ENCODE measurements around the gene CHST11.

The CHST11 gene

DNA sequence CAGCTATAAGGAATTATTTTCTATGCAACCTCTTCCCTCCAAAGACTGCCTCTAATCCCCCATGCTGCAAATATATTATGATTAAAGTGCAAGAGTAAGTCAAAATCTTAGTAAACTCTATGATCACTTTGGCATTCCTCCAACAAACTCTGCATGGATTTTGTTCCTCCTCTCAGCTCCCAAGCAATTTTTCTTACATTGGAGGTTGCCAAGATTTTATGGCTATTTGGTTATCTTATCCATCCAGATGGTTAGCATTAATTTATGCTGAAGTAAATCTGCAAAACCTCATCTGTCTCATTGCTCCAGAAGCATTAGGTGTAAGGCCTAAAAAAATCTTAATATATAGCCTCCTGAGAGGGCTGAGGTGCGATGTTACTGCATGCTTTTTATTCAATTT lies 228.1 kb downstream of the CHST11 start:
- no peak for DNase-seq

DNA sequence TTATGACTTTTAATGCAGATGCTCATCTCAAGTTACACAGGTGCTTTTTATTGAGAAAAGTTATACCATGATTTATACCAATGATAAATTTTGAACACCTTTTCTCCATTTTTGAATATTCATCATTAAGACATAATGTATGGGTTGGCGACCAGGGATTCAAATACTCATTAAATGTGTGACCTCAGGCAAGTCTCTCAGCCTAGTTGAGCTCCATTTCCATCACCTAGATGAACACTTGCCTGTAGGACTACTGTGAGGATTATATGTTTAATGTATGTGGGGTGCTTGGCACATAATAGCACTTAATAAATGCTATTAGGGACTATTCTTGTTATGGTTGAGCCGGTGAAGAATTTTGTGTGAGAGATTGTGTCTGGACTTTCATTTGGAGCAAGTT lies 228.6 kb downstream of the CHST11 start:
- no peak for DNase-seq

DNA sequence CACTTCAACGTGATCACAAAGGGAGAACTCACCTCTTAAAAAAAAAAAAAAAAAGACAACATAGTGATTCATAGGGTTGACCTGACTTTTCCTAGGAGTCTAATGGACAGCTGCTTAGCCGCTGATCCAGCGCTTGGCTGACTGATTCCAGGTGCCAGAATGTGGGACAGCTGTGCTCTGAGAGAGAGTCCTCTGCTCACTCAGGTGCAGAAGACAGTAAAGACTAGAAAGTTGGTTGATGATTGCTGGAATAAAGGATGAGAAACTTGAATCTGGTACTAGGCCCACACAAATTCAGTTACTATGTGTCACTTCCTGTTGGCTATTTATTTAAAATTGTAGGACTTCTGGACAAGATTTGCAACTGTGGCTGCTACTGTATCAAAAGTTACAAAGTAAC lies 229.4 kb downstream of the CHST11 start:
- DNase-seq, result no peak

DNA sequence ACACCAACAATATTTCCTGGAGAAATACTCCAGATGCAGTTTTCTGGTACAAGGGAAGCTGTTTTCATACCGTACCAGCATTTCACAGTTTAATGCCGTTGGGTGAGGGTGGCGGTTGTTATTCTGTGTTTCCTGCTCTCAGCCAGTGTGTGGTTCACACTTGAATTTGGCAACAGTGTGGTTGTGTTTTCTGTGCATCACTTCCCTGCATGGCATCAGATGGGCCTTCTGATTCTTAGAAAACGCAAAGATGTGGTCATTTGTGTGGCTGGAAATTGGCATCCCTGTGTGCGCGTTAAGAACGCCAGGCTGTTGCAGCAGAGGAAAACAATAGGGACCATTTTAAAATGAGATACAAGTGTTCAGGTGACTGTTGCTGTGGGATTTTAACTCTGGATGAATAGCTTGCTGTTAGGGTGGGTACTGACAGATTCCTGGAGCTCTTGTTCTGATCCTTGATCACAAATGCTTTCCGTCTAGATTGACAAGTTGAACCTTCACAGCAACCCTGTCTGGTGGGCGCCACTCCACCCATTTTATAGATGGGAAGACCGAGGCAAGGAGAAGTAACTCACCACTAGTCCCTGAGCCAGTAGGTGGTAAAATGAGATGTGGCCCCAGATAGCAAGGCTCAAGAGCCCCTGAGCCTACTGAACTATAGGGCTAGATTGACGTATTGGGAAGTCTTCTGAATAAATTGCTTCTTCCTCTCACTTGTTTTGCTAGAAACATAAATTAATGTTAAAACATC lies 231.2 kb downstream of the CHST11 start:
- DNase-seq, result no peak

DNA sequence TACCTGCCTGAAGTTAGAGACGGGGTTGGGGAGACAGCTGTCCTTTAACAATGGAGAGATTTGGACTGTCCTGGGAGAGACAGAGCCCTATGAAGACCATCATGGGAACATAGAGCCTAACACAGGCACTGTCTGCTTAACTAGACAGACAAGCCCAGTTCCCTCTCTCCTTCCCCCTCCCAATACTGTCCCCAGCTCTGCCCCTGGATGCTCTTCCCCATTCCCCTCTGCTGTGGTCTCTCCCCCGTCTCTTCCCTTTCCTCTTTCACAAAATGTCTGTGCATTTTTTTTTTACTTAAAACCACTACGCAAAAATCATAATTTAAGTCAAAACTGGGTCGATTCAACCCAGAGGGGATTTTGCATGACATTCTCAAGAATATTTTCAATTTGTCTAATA lies 232.9 kb downstream of the CHST11 start:
- DNase-seq, result no peak

DNA sequence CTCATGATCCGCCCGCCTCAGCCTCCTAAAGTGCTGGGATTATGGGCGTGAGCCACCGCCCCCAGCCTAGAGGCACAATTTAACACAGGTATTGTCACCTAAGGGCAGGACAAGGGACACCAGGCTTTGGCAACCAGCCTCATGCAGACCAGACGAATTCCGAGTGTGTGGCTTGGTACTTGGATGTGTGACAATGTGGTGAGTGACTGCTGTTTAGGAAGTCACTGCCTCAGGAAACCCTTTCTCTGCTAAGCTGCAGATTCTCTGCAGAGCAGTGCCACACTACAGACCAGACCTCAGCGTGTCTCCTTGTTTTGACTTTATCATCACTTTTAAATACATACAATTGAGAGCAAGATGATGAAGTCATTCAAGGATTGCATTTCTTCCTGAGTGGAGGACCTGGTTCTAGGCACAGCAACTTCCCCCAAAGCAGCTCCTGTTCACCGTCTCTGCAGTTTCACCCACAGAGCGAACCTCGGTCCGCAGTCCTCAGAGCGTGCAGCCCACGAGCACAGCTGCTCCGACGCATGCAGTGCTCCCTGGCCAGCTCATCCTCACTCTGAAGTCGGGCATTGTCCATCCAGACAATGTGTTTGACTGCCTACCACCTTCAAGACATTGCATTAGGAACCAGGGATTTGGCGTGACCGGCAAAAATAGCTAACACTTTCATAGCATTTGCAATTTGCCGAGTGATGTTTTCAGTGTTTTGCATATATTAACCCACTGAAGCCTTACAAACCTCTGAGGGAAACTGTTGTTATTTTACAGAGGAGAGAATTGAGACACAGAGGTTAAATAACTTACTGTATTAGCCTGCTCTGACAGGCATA lies 235.2 kb downstream of the CHST11 start:
- DNase-seq, result no peak

DNA sequence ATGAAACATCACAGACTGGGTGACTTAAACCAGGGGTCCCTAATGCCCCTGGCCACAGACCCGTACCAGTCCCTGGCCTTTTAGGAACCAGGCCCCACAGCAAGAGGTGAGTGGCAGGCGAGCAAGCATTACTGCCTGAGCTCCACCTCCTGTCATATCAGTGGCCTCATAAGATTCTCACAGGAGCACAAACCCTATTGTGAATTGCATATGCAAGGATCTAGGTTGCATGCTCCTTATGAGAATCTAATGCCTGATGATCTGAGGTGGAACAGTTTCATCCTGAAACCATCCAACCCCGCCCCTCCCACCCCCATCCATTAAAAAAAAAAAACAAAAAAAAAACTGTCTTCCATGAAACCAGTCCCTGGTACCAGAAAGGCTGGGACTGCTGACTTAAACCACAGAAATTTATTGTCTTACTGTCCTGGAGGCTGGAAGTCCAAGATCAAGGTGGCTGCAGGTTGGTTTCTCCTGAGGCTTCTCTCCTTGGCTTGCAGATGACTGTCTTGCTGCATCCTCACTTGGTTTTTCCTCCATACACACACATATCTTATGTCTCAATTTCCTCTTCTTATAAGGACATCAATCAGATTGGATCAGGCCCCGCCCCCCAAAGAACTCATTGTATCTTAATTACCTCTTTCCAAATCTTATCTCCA lies 235.9 kb downstream of the CHST11 start:
- DNase-seq, result no peak

DNA sequence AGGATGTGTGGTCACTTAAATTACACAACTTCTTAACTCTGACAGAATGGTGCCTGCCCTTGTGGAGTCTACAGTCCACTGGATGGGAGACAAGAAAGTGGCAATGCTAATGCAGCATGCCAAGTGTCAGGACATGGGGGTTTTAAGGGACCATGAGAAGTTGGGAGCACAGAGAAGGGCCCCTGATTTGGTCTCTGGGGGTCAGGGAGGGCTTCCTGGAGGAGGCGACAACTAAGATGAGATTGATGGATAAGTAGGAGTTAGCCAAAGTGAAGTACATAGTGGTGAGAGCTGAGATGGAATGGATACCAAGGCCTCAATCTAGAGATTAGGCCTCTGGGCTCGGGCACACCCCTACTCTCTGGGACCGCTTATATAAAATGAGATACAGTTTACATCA lies 236.7 kb downstream of the CHST11 start:
- no peak for DNase-seq

DNA sequence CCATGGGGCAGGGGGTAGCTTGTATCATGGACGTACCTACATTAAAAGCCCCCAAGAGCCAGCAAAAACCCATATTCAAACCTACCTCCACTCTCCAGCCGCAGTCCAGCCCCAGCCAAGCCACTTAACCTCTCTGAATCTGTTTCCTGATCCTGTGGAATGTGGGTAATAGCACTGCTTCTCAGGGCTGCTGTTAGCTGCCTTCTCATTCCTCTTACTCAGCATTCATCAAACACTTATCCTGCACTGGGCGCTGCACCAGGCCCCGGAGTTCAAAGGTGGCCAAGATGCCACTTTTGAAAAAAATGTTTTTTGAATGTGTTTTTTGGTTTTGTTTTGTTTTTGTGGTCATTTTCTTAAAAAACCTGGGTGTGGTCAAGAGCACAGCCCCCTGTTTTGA lies 237.4 kb downstream of the CHST11 start:
- DNase-seq, result no peak

DNA sequence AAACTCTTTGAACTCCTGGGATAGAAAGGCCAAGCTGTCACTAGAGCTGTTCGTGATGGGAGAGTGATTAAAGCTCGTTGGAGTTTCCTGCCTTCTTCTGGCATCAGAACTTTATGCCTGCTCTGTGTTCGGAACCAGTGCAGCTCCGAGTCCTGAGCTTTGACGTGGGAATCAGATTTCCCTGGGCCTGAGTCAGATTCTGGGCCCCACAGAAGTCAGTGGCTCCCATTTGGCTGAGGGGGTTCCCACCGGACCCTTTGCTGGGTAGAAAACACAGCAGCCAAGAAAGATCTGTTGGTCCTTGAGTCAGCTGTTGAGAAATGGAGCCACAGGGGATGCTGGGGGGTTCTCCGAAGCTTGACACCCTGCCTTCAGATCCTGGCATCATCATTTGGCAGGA lies 238.0 kb downstream of the CHST11 start:
- DNase-seq, result no peak

DNA sequence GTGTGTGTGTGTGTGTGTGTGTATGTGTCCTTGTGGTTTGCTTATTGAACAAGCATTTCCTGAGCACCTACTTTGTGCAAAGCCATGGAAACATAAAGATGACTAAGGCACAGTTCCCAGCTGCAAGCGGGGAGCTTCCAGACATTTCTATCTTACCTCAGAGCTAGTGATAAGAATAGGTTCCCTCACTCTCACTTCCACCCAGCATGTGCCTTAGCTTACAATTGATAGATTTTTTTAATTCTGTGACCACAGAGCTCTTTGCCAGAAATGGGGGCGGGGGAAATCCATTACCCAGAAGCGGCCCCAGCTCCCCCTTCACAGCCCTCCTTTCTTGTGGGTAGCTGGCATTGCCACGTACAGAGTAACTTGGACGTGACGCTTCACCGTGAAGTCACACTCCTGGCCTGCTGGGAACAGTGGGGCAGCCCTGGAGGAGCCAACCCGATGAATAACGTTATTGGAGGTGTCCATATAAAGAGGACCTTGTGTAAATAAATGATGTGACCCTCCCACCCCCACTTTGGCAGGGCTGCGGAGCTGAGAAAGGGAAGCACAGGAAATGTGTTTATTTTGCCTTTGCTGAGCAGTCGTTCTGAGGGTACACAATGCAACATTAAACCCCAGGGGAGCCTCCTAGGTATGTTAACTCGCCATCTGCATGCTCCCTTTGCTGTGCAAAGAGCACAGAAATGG lies 238.9 kb downstream of the CHST11 start:
- DNase-seq, result no peak

DNA sequence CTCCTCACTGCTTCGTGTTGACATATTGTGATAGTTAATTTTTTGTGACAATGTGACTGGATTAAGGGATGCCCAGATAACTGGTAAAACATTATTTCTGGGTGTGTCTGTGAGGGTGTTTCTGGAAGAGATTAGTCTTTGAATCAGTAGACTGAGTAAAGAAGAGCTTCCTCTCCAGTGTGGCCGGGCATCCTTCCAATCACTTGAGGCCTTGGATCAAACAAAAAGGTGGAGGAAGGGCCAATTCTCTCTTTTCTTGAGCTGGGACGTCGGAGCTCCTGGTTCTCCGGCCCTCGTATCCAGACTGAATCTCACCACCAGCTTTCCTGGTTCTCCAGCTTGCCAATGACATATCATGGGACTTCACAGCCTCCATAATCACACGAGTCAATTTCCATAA lies 240.4 kb downstream of the CHST11 start:
- DNase-seq, result no peak

DNA sequence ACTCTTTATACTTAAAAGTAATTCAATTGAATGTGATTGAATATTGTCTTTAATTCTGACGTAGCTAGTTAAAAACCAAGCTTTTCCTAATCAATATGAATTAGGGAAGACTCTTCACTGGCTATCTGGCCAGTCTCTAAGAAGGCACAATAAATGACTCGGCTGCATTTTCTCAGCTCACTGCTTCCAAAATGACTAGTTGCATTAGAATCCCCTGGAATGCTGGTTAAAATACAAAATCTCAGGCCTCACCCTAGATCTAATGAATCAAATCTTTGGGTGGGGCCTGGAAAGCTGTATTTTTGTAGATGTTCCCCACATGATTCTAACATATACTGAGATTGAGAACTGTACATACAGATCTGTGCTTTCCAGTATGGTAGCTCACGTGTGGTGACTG lies 242.1 kb downstream of the CHST11 start:
- no peak for DNase-seq

DNA sequence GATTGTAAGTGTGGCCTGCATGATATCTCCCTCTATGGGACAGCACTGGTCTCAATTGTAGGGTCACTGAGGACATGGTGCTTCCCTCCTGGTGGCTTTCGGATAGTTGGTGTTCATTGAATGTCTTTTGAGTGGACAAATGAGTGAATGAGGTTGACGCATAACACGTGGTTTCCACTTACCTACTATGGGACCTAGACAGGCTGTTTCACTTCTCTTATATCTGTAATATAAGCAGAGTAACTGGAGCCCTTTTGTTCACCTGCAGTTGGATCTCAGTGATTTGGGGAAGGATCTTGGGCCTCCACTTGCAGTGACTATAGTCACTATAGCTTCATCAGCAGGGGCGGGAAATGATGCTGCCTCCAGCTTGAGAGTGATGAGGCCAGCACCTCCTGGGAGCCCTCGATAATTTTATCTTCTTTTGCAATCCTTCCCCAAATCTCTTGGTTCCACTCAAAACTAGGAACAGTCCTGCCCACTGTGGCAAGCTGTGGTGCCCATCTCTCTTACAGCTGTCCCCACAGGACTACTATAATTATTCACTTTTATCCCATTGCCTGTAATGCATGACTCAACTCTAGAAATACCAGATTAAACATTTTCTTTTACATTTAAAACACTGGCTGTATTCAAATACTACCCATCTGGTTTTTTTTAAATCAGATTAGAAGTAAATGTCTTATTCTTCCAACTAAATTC lies 242.9 kb downstream of the CHST11 start:
- DNase-seq, result no peak

DNA sequence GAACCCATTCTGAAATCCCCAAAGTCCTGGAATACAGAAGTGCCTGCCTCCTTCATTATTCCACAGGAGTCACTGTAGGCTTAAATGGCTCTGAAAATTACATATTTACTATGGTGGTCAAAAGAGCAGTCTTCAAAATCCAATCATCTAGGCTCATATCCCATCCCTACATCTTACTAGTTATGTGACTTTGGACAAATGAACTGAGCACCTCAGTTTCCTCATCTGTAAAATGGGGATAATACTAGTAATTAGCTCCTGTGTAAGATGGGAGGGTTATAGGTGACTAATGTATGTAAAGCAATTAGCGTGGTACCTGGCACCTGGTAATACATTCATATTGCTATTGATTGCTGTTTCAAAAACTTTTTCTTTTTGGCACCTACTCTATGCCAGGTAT lies 243.6 kb downstream of the CHST11 start:
- no peak for DNase-seq

DNA sequence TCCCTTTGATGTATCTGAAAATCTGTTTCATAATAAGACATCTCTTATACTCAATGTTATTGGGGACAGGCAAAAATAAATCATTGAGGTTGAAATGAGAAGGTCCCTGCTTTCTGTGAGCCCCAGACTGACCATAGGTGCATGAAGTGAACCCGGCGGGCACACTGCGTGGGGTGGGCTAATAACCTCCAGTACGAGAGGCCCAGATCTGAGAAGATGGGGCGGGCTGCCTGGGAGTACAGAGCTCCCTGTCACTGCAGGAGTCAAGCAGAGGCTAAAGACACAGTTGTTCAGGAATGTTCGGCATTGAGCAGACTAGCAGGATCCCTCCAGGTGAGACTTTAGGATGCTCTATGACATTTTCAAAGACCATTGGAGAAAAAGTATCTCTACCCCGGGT lies 244.6 kb downstream of the CHST11 start:
- DNase-seq, result no peak

DNA sequence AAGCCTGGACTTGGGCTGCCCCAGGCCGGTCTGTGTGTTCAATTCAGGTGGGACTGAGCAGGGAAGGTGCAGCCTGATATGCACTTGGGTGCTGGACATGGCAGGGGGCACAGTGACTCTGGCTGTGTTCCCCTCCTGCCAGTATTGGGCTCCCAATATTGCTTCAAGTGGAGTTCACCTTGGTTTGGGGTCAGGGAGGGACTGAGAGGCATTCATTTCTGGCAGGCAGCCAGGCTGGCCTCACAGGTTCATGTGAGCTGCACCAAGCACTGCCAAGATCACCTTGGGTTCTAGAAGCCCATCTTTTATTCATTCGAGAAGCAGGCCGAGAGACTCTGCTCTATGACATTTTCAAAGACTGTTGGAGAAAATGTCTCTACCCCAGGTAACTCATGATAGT lies 245.0 kb downstream of the CHST11 start:
- DNase-seq, result no peak

DNA sequence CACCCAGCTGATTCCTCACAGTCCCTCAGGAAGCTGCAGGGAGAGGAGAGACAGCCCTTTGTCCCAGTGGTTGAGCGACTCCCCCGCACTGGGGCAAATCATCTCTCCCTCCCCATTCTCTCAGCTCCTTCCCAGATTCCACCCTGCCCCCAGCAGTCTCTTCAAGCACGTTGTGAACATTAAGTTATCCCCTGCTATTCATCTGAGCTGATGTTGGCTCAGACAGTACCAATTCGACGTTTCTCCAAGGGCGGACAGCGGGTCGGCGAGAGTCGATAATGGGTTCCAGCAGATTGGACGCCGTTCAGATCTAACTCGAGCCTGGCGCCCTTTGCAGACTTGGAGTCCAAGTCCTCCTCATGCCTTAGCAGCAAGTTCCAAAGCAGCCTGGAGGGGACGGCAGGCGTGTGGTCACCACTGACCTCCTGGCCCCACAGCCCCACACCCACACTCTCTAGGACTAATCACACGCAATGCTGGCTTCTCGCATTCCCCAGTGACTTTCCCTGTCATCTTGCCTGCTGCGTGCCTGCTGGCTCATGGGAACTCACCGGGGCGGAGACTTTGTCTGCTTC lies 245.9 kb downstream of the CHST11 start:
- DNase-seq, result no peak

DNA sequence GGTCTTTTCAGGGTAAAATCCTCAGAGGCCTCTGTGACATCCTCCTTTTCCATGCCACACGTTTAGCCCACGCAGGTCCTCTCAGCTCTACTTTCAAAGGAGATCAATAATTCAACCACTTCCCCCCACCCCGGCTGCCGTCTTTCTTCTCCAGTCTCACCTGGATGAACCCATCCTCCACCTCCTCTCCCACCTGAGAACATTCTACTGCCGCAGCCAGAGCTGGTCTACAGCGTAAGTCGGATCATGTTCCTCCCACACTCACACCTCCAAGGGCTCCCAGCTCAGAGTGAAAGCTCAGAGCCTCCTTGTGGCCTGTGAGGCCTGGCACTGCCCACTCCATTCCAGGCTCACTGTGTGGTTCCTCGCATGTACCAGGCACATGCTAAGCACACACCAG lies 246.6 kb downstream of the CHST11 start:
- no peak for DNase-seq

DNA sequence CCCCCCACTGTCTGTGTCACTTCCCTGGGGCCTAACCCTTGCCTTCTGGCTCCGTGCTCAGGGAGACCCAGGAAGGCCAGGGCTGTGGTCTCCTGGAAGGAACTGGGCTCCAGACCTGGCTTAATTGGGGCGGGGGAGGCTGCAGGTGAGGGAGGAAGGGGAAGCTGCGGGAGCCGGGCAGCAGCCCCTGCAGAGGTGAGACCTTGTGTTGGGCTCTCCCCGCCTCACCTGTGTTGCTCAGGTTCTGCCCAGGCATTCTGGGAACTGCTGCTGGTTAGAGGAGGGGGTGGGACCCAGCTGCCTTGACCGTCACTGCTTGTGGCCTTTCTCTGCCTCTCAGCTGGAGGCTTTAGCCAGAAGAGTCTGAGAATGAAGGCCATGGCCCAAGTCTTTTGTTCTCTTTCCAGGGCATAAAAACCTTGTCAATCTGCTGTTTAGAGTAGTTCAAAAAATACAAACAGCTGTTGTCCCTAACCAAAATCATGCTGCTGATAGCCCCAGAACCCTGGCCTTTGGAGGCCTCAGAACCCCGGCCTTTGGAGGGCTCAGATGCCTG lies 247.6 kb downstream of the CHST11 start:
- DNase-seq, result no peak

DNA sequence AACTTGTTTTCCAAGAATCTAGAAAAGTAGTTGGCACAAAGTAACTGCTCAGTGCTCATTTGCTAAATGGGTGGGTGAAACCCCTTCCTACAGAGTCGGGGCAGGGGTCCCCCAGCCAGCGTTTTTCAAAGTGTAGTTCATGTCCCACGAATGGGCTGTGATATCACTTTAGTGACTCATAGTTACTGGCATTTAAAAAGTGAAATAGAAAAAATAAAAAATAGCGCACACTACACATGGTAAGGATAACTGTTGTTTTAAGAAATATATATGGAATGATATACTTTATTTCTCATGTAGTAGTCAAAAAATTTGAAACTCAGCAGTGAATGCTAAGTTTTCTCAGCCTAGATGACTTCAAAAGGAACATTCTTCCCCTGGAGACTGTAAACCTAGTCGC lies 250.4 kb downstream of the CHST11 start:
- no peak for DNase-seq
